ACHN (cell line): ENCODE data around the gene OOSP4A.
"Not testable (repeated sequence)": the region's sequence is repeated elsewhere in the genome, so short reads cannot be mapped to it uniquely, and the experiment has no call there.

ENCODE experiments used
- DNase-seq: peaks from one replicate; pipeline ENCODE4 v3.0.0-alpha.2; 2015
- in situ Hi-C: cut with HindIII; loops from 2 replicates; pipeline ENCODE4 v1.10.0; 2017; ENCODE audit warnings: low sequenced_read_pairs, low pct_ligation_motif_present, low pct_unique_long_range_greater_than_20kb

OOSP4A gene

GRCh38 chr11:59967677-59968394 lies 4.0 kb downstream of the OOSP4A start:
- DNase-seq: no peak
- in situ Hi-C loops: no loop called here

GRCh38 chr11:59968395-59968783 lies 4.6 kb downstream of the OOSP4A start:
- DNase-seq: no peak
- in situ Hi-C loops: no loop called here

GRCh38 chr11:59973097-59973496 lies 9.3 kb downstream of the OOSP4A start:
- in situ Hi-C loops: no loop called here
- no peak for DNase-seq

DNA sequence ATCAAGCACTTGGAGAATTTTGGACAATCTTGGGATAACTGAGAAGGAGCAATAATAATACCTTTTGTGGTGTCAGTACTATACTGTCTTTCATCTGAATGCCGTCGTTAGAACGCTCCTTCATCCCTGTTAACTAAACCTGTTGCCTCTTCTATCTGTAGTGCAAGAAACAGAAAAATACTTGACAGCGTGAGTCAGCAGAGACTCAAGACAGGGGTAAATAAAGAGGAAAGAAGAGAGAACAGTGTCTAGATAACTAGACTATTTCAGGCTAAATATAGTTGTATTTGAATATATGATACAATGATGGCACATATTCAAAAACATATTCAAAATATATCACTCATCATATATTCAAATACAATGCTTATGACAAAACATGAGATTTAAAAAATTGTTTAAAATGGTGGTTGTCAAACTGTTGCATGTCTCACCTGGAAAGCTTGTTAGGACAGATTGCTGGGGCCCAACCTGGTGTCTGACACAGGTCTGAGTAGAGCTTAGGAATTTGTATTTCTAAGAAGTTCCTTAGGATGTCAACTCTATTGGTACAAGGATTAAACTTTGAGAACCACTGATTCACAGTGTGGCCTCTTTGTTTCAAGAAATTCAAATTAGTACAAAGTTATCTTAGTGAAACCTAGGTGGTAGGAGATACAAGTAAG lies 17.4 kb downstream of the OOSP4A start:
- in situ Hi-C loops: no loop called here

DNA sequence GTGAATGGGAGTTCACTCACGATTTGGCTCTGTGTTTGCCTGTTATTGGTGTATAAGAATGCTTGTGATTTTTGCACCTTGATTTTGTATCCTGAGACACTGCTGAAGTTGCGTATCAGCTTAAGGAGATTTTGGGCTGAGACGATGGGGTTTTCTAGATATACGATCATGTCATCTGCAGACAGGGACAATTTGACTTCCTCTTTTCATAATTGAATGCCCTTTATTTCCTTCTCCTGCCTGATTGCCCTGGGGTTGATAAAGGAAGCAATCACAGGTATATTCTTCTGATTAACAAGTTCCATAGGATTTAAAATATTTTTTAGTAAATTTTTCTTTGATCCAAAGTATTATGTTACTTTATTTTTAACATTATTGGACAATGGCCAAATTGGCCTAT lies 18.2 kb downstream of the OOSP4A start:
- in situ Hi-C loops, DNase-seq: not testable (repeated sequence)

More for the DNA sequence above, 17.4 kb downstream of the OOSP4A start:
- no peak for DNase-seq

DNA sequence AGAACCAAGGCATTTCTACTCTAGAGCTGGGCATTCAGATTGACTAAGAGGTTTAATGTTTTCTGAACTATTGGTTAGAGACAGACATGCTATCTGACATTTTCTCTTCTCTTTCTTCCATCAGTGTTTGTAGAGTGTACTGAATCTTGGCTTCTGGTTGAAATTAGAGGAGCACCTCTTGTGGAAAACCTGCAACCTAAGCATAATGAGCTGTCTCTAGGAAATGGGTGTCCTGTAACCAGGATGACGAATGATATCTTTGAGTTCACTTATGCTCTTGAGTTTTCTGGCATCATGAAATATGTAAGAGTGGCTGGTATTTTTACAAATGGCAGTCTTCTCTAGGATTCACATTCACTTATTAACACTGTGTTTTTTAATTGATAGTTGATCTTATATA lies 19.4 kb downstream of the OOSP4A start:
- no peak for DNase-seq
- in situ Hi-C loops: no loop called here

DNA sequence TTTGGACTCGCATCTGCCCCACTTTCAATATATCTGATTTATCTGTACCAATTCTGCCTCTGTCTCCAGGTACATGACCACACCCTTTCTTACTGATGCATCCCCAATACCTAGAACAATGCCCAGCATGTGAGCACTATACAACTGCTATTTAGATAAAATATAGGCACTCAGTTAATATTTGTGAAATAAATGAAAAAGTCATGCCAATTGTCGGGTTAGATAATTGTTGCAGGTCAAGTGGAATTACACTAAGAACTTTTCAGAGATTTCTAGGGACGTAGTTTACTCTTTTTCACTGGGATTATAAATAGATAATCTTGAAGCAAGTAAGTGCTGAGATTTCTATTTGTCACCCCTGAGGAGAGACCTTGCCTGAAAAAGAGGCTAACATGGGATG lies 20.5 kb downstream of the OOSP4A start:
- no peak for DNase-seq
- in situ Hi-C loops: no loop called here

GRCh38 chr11:59990421-59990820 lies 26.6 kb downstream of the OOSP4A start:
- DNase-seq: no peak
- in situ Hi-C loops: no loop called here

- no peak for DNase-seq
- in situ Hi-C loops: no loop called here
Observed at GRCh38 chr11:59992425-59992824, 28.6 kb downstream of the OOSP4A start.

DNA sequence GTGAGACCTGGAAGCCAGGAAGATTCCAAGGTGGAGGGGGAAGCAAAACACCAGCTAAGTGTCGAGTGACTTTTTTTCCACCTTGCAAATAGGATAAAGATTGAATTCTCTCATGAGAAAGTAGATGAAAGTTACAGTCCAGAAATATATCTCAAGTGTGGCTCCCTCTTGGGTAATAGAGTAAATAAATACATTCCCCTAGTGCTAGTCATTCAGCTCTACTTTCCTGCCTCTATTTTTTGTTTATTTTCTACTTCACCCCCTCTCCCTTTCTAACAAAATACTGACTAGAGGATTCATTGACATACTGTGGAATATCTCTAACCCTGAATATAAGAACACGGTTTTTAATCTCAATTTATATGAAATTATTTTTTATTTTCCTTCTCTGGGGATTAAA lies 34.0 kb downstream of the OOSP4A start:
- in situ Hi-C loops: no loop called here
- no peak for DNase-seq

DNA sequence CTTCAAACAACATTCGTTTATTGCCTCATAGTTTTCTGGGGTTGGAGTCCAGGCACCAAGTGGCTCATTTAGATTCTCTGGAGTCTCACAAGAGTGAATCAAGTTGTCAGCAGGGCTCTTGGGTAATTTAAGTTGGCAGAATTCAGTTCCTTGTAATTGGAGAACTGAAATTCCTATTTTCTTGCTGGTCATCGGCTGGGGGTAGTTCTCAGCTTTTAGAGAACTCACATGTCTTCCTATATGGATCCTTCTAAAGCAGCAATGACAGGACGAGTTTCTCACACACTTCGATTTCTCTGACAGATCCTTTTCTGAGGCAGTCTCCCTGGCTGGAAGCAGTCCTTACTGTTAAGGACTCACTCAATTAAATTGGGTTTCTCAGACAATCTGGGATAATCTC lies 35.9 kb downstream of the OOSP4A start:
- in situ Hi-C loops: no loop called here
- no peak for DNase-seq

GRCh38 chr11:60003729-60004128 lies 39.9 kb downstream of the OOSP4A start:
- in situ Hi-C loops: no loop called here
- no peak for DNase-seq

GRCh38 chr11:60005360-60005759 lies 41.5 kb downstream of the OOSP4A start:
- DNase-seq: no peak
- in situ Hi-C loops: no loop called here

DNA sequence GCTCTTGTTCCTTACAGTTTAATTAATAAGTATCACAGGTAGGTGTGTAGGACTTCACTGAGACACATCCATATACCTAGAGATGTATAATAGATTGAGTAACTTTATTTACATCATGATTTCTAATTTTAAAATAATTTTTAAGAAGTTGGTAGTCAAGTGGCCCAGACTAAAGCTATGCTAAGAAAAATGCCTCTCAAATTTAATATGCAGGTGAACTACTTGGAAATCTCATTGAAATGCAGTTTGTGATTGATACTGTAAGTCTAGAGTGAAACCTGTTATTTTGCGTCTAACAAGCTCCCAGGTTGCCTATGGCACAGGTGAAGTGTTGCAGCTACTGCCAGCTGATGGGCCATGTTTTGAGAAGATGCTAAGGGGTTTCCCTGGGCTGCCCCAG lies 53.0 kb downstream of the OOSP4A start, which contains the start of gene OOSP4B:
Gene OOSP4B (plus strand): TSS at position 301 of the 400 bp plus-strand sequence.
- in situ Hi-C loops: no loop called here

DNA sequence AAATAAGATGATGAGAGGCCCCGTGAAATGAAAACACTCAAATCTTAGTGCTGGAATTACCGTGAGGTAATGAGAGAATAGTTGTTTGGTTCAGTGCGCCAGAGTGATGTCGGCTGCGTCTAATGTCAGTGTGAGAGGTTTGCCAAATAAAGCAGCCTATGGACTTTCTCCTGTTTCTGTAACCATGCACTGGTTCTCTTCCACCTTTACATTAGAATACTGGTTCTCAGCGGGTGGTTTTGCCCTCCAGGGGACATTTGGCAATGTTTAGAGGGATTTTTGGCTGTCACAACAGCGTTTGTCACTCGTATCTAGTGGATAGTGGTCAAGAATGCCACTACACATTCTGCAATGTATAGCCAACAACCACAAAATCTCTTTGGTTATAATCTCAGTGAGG lies 54.2 kb downstream of the OOSP4A start:
- in situ Hi-C loops: no loop called here

More for the DNA sequence above, 53.0 kb downstream of the OOSP4A start, which contains the start of gene OOSP4B:
- no peak for DNase-seq

More for the DNA sequence above, 54.2 kb downstream of the OOSP4A start:
- DNase-seq: no peak
